KMS-11 (cell line): ENCODE measurements around the gene GPR156.
"Not testable (repeated sequence)": the region's sequence is repeated elsewhere in the genome, so short reads cannot be mapped to it uniquely, and the experiment has no call there.

Source experiments
- H2AFZ ChIP-seq: fragments of 200-600 bp; sonication (generic); 2 replicates; pipeline ENCODE4 v1.6.1; 2016; ENCODE audit warnings: antibody characterized with exemption, mixed run types, low read depth
- H3K27ac ChIP-seq: fragments of 200-600 bp; sonication (generic); 2 replicates; pipeline ENCODE4 v1.6.1; 2016; ENCODE audit warnings: mild to moderate bottlenecking, mixed run types
- H3K27me3 ChIP-seq: fragments of 200-600 bp; sonication (generic); 2 replicates; pipeline ENCODE4 v1.6.1; 2017; ENCODE audit warnings: mild to moderate bottlenecking, low read depth, mixed run types, moderate library complexity; ENCODE audit not compliant: insufficient read depth
- H3K36me3 ChIP-seq: fragments of 200-600 bp; sonication (generic); 2 replicates; pipeline ENCODE4 v1.6.1; 2017; ENCODE audit warnings: mild to moderate bottlenecking, mixed run types; ENCODE audit not compliant: insufficient read depth
- H3K4me1 ChIP-seq: fragments of 200-600 bp; sonication (generic); 2 replicates; pipeline ENCODE4 v1.6.1; 2016; ENCODE audit warnings: mild to moderate bottlenecking, low read depth, mixed run types; ENCODE audit not compliant: poor library complexity, severe bottlenecking
- H3K4me2 ChIP-seq: fragments of 200-600 bp; sonication (generic); 2 replicates; pipeline ENCODE4 v1.7.0; 2016; ENCODE audit warnings: mild to moderate bottlenecking, mixed run types
- H3K4me3 ChIP-seq: fragments of 200-600 bp; sonication (generic); IDR thresholded peaks from 2 replicates; pipeline ENCODE4 v1.6.1; 2017; ENCODE audit warnings: low read depth, low read length, mixed read lengths; ENCODE audit not compliant: insufficient read depth
- H3K79me2 ChIP-seq: fragments of 200-600 bp; sonication (generic); 2 replicates; pipeline ENCODE4 v1.6.1; 2016; ENCODE audit warnings: low read depth, mixed run types; ENCODE audit not compliant: insufficient read depth
- H3K9ac ChIP-seq: fragments of 200-600 bp; sonication (generic); 2 replicates; pipeline ENCODE4 v1.6.1; 2016; ENCODE audit warnings: mild to moderate bottlenecking, mixed run types
- H4K20me1 ChIP-seq: fragments of 200-600 bp; sonication (generic); 2 replicates; pipeline ENCODE4 v1.6.1; 2016; ENCODE audit warnings: mild to moderate bottlenecking, mixed run types; ENCODE audit not compliant: insufficient read depth
- CTCF ChIP-seq: fragments of 200-600 bp; sonication (generic); conservative IDR thresholded peaks from 2 replicates; pipeline ENCODE4 v1.6.1; 2017; ENCODE audit warnings: low read depth, mild to moderate bottlenecking, antibody characterized with exemption, low read length, moderate library complexity, mixed read lengths

The GPR156 gene

GRCh38 chr3:120218981-120219380, 66.0 kb downstream of the GPR156 start:
- H3K4me1 ChIP-seq, result no peaks in the 10 kb centered on the region
- no peak overlapping the region for H3K4me3 ChIP-seq
- no peak overlapping the region for H3K9ac ChIP-seq
- TF ChIP-seq CTCF, result no peak
- no peaks in the 10 kb centered on the region for H3K27me3 ChIP-seq
- no peak overlapping the region for H3K4me2 ChIP-seq
- no peak overlapping the region for H2AFZ ChIP-seq
- H3K27ac ChIP-seq, result no peak overlapping the region
- no peaks in the 10 kb centered on the region for H3K79me2 ChIP-seq
- no peaks in the 10 kb centered on the region for H4K20me1 ChIP-seq
- H3K36me3 ChIP-seq, result no peaks in the 10 kb centered on the region

- not testable (repeated sequence) for H3K4me2 ChIP-seq, H3K4me1 ChIP-seq
Observed at GRCh38 chr3:120216633-120217032, 68.4 kb downstream of the GPR156 start.

GRCh38 chr3:120214176-120214575, 70.8 kb downstream of the GPR156 start:
- Histone ChIP-seq H3K4me2 (no peak overlapping the region), H3K4me1 (no peaks in the 10 kb centered on the region), H3K27me3 (no peaks in the 10 kb centered on the region), H3K4me3 (no peak overlapping the region), H4K20me1 (no peaks in the 10 kb centered on the region), H2AFZ (no peak overlapping the region), H3K27ac (no peak overlapping the region), H3K9ac (no peak overlapping the region), H3K36me3 (no peaks in the 10 kb centered on the region), H3K79me2 (no peaks in the 10 kb centered on the region)
- TF ChIP-seq CTCF, result no peak

More at GRCh38 chr3:120216633-120217032, 68.4 kb downstream of the GPR156 start:
- not testable (repeated sequence) for H3K27me3 ChIP-seq, H3K36me3 ChIP-seq, H3K9ac ChIP-seq, H3K4me3 ChIP-seq, H2AFZ ChIP-seq, H3K27ac ChIP-seq, H4K20me1 ChIP-seq, H3K79me2 ChIP-seq

GRCh38 chr3:120212505-120212904, 72.5 kb downstream of the GPR156 start:
- H3K27me3 ChIP-seq, result no peaks in the 10 kb centered on the region
- H3K4me2 ChIP-seq, result no peak overlapping the region
- no peak overlapping the region for H2AFZ ChIP-seq
- no peak overlapping the region for H3K4me3 ChIP-seq
- no peak overlapping the region for H3K9ac ChIP-seq
- no peak overlapping the region for H3K27ac ChIP-seq
- H3K36me3 ChIP-seq, result no peaks in the 10 kb centered on the region
- H3K79me2 ChIP-seq, result no peaks in the 10 kb centered on the region
- no peaks in the 10 kb centered on the region for H4K20me1 ChIP-seq
- no peaks in the 10 kb centered on the region for H3K4me1 ChIP-seq
- no peak for TF ChIP-seq CTCF

GRCh38 chr3:120209425-120209824, 75.6 kb downstream of the GPR156 start:
- no peaks in the 10 kb centered on the region for H3K36me3 ChIP-seq
- H3K27ac ChIP-seq, result no peak overlapping the region
- H4K20me1 ChIP-seq, result no peaks in the 10 kb centered on the region
- H3K79me2 ChIP-seq, result no peaks in the 10 kb centered on the region
- H3K4me3 ChIP-seq, result no peak overlapping the region
- no peak for TF ChIP-seq CTCF
- no peaks in the 10 kb centered on the region for H3K4me1 ChIP-seq
- no peaks in the 10 kb centered on the region for H3K27me3 ChIP-seq
- no peak overlapping the region for H2AFZ ChIP-seq
- H3K9ac ChIP-seq, result no peak overlapping the region
- no peak overlapping the region for H3K4me2 ChIP-seq
